SIG-M5 (cell line): Measurements from ENCODE around the gene ATXN7.

Experiments
- DNase-seq: peaks from one replicate; lab custom pipeline; 2025; lab: John Stamatoyannopoulos, UW

The ATXN7 gene

DNA sequence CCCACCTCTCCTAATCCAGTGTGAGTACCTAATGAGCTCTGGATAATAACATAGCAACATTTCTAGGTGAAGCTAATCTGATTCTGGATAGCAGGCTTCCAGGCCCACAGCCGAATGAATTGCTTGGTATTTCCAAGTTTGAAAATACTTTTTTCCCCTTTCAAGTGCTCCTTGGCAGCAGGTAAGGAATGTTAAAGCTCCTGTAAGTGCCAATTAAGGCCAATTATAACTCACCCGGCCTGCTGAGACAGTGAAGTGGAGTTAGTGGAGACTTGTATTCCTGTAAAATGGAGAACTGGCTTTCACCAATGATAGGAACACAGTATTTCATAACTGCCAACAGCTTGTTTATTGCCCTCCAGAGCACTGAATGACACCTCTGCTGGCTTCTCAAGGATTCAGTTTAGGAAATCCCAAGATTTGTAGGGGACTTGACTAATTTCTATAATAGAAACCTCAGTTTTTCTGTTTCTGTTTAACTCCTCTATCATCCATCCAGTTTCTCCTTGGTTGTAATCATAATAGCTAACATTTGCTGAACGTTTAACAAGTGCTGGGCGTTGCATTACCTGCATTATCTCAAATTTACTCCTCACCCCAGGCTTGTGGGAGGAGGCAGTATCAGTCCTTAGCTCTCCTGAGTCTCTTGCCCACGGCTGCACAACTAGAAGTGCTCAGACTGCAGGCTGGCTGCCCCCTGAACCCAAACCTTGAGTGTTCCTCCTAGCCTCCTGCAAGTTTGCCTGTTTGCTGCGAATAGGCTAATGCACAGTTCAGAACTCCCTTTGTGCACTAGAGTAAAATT, 101.2 kb downstream of the ATXN7 start:
- DNase-seq, result no peak

DNA sequence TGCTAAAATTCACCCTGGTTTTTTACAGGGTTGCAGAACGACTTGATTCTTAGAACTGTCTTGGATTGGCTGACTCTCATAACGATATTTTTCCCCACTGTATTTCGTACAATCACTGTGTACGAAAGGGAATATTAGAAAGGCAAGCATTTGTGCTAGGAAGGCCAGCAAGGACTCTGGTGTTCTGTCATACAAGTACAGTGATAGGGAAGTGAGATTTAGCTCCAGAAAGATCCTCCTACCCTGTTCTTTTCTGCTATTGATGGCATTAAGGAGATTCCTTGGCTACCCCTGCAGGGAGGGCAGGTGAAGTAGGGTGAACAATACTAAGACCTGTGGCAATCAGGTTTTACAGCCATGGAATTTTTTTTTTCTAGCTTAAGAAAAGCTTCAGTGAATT, 102.3 kb downstream of the ATXN7 start:
- DNase-seq, result no peak

DNA sequence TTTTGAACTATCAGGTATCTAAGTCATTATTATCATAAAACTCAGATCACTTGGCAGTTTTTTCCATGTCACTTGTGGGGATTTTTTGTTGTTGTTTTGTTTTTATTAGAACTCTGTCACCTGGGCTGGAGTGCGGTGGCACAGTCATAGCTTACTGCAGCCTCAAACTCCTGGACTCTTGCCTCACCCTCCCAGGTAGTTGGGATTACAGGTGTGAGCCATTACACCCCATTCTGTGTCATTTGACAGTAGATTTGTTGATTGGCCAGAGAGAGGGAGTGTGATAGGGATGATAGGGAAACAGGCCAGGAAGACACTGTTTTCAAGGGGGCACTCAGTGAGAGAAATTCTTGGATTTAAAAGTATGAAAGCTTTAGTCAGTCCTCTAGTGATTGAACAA, 103.2 kb downstream of the ATXN7 start:
- DNase-seq, result no peak

DNA sequence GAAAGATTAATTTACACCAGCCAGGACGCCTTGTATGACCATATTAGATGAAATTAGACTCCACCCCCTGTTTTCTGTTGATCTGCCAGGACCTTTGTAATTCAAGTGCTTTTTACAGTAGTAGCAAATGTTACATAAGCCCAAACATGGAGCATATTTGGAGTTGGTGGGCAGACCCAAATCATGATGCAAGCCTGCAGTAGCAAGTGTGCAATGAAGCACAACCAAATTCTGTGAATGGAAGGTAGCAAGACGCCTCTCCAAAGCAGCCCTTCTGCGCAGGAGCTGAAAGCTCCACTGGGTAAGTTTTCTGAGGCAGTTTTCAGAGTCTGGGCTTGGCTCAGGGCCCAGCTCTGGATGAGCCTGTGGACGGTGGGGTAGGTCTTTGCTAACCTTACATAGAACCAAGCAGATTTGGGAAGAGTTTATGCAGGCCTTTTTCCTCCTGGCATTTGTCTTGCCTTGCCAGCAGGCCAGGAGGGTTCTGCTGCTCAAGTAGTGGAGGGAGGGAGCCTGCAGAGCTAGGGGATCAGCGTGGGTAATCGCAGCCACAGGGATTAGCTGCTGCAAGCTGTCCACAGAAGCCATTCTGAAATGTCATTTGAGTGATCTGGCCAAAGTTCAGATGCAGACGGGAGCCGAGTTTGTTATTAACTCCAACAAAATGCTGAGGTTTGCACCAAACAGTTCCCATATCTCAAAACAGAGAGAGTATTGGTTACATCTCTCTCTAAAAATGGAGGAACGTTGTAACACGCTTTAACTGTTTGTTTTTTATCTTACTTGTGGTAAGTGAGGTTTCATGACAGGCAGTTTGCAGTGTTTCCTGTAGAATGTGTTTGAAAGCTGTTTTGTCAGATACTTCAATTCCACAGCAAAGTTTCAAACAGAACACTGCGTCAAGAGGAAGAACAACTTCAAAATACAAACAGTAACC, 104.3 kb downstream of the ATXN7 start:
- DNase-seq, result peak; percentile 19

DNA sequence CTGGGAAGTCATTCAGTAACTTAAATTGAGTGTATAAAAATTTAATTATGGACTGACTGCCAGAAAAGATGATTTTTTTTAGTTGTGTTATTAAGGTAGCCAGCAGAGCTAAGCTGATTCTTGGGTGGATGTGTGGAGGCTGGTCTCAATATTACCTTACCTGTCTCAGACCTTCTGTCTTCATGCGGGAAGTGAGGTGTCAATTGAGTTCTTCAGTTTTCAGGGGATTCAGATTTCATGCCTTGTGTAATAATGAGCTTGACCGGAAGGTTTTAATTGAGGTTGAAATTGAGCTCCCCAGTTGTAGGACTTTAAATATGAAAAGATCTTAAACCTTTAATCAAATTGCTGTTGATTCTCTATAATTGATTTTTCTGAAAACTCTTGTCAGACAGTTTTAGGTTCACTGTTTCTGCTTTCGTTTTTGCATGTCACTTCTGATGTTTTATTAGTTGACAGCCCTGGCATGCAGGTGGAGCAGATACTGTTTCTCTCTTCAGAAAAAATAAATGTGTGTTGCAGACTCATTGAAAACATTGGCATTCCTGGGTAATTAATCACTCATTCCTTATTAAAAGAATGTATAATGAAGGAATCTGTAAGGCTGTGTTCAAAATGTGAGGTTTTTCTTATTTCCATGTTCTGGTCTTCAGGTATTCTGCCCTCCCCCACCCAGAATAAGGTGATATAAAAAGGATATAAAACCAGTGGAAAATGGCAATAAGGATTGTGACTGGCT, 105.1 kb downstream of the ATXN7 start:
- no peak for DNase-seq

DNA sequence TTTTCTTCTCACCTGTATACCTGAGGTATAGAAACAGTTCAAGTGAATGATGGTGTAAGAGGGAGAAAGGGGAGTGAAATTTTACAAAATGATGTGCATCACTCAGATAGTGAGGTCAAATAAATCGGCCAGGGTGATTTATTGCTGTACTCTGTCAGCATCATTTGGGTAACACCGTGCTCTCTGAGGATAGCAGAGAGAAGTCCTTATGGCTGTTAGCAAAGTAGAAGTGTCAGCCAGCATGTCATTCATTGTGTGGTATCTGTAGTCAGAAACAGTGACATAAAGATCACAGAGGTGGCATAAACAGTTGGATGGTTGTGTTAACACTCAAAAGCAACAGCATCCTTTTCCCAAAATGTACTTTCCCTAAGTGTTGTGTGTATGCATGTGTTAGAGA, 106.2 kb downstream of the ATXN7 start:
- DNase-seq, result no peak

DNA sequence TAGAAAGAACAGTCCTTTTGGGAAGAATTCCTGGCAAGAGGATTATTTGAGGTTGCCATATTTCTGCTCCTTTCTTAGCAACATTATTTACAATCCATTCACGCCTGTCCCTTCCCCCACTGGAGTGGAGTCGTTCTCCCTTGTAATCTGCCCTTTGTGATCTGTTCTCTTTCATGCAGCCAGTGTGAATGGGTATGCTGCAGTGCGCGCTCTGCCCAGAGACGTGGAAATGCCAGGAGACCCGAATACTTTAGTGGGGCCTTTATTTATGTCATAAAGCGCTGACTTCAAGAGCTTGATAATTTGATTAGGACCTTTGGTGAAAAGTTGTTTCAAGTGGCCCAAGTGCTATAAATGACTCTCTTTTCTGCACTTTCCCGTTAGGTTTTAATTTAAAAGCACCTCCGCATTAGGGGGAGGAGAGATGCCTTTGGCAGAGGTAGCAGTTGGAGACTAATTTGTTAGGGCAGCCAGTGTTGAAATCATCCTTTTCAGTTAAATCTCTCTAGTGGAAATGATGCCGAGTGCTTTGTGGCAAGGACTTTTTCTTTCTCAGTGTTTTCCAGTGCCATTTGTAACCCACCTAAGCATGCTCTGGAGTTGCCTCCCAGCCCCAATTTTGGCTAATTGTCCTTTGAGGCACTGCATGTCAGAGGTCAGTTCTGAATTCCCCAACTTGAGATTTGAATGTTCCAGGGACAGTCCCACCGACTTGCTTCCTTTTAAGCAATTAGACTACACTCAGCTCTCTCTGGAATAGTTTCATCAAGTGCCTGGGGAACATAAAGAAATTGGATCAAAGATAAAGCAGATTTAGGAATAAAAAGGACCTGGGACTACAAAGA, 107.2 kb downstream of the ATXN7 start:
- DNase-seq, result no peak

DNA sequence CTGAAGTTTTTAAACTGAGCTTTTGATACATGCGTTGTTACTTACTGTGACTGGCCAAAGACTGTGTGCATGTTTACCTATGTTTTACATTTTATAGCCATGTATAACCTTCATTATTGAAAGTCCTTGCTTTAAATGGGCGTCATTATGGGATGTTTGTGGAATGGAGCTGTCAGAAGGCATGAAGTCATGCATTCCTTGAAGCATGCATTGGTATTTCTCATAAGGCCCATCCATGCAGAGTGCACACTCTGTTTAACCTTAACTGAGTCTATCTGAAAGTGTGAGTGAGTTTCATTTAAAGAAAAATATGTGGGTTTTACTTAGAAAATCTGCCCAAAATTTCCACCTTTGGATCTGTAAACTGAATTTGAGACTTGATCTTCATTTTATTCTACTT, 108.5 kb downstream of the ATXN7 start:
- DNase-seq, result no peak

DNA sequence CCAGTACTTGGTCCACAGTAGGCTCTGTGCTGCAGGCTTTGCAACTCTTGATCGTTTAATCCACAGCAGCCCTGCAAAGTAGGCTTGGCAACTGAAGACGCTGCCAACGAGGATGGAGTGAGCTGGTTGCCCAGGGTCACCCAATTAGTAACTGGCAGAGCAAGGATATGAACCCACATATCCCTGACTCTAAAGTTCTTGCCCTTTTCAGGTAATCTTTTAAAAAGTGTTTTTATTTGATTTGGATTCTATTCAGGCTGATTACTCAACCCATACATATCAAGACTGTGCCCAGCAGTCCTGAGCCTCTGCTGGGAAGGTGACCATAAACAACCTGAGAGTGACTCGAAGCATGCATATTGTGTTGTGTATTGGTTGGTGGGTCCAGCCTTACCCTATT, 109.3 kb downstream of the ATXN7 start:
- no peak for DNase-seq

DNA sequence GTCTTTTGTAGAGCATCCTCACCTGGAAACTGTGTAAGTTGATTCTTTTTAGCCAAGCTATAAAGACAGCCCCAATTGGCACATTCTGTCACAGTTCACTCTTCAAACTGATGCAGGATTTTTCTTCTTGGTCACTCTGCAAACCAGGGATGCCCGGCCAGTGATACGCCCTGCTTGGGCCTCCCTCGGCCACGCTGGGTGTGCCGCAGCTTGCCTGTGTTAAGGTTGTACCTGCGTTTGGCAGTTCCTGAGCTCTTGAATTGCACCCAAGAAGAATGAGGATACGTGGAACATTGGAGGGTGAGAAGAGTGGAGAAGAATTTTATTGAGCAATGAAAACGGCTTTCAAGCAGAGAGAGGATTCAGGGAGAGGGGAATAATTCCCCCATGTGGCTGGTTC, 109.7 kb downstream of the ATXN7 start:
- no peak for DNase-seq

DNA sequence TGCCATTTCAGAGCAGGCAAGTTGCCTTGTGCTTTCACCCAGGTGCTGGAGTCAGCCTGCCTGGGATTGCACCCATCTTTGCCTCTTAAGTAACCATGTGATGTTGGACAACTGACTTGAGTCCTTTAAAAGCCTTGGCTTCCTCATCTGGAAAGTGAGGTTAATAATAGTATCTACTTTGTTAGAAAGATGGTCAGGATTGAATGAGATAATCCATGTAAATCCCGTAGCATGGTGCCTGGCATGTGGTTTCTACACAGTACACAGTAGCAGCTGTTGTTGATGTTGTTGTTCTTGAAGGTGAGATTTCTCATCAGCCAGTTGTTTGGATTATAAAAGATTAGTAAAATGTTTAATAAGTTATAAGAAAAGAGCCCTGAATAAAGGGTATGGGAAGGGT, 110.8 kb downstream of the ATXN7 start:
- DNase-seq, result no peak

DNA sequence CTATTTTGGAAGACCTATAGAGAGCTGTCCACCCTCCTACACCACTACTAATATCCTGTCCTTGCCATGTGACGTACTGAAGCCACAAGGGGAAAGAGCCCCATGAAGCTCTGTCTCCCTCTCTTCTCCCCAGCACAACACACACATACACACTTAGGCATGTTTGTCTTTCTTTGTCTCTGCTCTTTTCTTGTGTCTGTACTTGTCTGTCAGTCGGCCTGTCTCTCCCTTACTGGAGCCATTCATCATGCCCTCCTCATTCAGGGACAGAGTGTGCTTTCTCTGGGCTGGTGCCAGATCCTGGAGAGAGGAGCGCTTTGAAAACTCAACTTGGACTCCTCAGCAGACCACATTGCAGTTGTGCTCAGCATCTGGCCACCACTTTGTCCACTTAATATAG, 112.1 kb downstream of the ATXN7 start:
- DNase-seq, result no peak

DNA sequence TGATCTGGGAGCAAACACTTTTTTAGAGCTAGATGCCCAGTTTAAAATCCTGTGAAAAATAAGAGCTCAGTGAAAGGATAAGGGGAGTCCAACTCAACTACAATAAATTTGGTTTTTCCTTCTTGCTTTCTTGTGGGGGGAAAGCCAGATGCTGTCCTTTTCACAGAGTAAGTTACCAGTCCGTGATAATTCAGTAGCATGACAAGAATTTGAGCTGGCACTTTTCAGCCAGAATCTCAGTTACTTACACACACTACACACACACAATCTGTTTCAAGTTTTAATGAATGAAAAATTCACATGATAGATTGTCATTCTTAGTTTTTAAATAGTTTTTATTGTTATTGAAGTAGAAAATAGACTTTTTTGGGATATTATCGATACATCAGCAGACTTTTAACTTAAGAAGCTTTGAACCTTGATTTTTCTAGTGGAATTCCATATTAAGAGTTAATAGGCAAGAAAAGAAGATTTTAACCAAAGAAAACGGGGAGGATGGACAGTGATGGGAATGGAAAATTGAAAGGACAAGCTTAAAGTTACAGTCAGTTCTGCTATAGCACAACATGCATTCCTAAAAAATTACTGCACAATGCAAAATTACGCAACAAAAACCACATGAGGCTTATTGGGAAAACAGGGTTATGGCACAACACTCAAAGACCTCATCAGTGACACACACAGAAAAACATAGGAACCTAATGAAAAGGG, 112.6 kb downstream of the ATXN7 start:
- DNase-seq, result no peak

DNA sequence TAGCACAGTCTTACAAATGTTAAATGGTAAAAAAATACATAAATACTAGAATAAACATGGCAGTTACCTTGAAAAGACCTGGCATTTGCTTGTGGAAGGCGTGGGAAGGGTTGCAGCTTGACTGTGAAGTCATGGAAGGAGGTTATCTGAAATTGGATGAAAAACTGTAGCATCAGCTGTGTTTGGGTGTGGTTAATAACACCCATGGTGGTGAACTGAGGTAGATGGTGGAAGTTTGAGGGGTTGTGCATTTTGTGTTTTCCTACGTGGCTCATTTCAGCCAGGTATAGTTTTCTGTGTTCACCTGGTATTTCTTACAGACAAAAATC, 113.2 kb downstream of the ATXN7 start:
- DNase-seq, result no peak

DNA sequence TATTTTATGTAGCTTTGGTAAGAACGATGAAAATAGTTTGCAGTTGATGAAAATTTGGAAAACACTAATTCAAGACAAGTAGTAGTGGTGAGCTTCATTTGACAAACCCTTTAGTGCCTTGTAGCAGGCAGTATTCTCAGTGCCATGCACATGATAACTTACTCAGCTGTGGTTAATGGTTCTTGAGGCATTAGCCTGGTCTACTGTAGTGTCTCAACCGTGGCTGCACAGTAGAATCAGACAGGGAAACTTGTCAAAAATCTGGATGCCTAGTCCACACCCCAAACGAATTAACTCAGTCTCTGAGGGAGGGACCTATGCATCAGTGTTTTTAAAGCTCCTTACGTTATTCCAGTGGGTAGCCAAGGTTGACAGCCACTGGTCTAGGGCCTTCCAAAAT, 114.2 kb downstream of the ATXN7 start:
- DNase-seq, result no peak

DNA sequence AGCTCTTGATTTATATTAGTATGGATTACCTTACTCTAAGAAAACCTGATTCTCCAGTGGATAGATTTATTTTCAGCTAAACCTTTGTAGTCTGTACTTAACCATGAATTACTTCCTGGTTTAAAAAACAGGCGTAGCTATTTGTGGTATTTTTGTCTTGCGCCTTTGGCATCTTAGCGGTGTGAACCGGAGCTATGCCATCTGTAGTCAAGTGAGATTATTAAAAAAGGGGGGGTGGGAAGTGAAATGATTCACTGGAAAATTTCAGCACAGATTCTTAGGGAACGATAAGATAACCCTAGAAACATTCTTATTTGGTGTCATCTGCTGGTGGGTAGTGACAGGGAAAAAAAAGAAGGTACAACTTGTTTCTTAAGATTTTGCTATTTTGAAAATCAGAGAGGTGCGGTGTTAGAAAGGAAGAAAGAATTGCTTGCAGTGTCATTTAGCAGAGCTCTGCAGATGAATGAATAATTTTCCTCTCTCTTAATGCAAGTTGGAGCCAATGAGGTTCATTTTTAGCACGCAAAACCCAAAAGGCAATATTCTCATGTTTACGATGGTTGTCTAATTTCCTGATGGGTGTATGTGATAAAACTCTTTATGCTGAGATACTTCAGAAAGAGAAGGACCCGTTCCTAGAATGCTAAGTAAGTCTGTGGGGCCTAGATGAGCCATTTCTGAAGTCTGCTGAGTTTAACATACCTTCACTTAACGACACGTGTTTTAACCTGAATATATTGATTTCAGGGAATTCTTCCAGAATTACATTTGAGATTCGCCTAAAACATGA, 115.6 kb downstream of the ATXN7 start:
- no peak for DNase-seq

DNA sequence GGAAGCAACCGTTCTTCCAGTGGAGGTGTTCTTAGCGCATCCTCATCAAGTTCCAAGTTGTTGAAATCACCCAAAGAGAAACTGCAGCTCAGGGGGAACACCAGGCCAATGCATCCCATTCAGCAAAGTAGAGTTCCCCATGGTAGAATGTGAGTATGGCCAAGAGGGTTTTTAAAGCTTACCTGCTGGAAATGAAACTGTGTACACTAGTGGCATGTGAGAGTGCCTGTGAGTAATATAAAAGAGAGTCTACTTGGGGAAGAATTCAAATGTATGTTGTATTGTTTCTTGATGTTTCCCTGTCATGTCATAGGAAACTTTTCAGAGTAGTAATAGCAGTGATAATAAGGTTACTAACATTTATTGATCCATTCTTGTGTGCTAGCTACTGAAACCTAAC, 116.4 kb downstream of the ATXN7 start:
- no peak for DNase-seq

DNA sequence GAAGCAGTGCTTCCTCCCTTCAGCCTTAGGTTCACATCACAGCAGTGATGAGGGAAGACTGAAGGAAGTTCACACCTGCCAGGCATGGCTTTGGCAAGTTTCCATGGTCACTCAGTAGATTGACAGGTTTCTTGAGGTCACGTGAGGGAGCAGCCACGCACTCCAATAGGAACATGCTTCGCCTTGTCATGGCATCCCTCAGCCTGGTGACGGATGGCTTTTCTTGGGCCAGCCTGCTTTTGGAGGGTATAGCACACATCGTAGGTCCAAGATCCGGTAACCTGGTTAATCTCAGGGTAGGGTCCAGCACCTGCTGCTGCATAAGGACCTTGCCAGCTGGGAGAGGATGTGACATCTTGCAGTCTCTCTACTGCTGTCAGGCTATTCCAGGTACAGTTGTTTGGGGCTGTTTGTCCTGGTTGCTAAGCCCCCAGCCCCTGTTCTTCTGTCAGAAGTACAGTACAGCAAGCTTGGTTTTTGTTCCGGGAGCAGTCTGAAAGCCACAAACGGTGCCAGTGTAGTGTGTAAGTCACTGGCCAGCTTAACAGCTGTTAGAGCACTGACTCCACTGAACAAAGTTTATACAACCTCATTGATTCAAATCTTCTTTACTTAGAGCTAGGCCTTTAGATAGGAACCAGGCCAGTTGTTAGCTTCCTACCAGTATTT, 117.3 kb downstream of the ATXN7 start:
- DNase-seq, result no peak

DNA sequence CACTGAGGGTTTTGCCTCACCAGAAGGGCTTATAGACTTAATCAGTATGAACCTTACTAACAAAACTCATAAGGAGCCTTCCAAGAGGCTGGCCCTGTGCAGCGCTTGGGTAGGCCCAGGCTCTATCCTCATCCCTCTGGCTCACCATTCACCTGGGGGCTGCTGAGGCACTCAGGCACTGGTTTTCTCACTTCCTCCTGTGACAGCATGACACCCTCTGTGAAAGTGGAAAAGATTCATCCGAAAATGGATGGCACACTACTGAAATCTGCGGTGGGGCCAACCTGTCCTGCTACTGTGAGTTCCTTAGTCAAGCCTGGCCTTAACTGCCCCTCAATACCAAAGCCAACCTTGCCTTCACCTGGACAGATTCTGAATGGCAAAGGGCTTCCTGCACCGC, 118.3 kb downstream of the ATXN7 start:
- no peak for DNase-seq

DNA sequence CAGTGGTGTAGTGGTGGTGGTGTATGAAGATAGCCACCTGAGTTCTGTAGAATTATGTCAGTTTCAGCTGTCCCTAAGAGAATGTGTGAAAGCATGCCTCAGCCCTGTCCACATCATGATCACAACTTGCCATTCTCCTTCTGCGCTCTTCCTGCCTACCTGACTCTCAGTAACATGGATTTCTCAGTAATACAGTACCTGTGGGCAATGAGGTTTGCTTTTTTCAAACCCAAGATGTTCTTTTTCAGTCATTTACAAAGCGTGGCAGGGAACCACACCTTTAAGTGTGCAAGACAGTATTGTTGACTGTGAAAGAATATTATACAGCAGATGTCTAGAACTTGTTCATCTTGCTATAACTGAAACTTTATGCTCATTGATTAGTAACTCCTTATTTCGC, 120.7 kb downstream of the ATXN7 start:
- DNase-seq, result no peak
